Measurements from ENCODE around the gene SLC35F1. TPM values are rescaled to one million over a fixed set of nuclear protein-coding genes. Genes with fewer than 3 reads are reported as not detected.

SLC35F1 gene
- total and polyA plus RNA-seq, 5 donors from 2014 or later: not detected

DNA sequence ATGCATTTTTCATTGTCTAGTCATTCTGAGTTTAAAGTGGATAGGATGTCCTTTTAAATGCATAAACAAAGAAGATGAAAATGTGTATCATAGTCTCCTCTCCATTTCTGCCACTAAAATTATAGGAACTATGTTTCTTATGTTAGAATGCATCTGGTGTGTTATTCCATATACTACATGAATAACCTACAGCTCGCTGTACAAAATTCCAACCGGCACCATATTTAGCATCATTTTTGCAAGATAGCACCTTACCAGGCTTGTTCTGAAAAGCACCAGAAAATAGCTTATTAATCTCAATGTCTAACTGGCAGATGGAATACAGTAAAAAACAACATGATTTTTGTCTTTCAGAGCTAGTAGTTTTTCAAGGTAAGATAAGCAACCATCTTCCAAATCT, 241.5 kb downstream of the SLC35F1 start:
- ATAC-seq (ENCODE audit: low read depth in 2 of 2) (no peak), DNase-seq (no peak)
- H3K9me3 Mint-ChIP-seq: peaks cover 0 to 3% (median 0%) of the 10 kb centered on the region in 7 donors
- no peaks in the 10 kb centered on the region for H3K27me3 ChIP-seq (ENCODE audit: control insufficient read depth, insufficient read depth, low read length)
- no peaks in the 10 kb centered on the region for H3K36me3 ChIP-seq (ENCODE audit: control insufficient read depth, insufficient read depth, low read length)
- no peak overlapping the region for H3K4me3 ChIP-seq (ENCODE audit: low read depth, low read length)
- H3K27me3 Mint-ChIP-seq: no peaks in the 10 kb centered on the region
- H3K4me1 Mint-ChIP-seq: no peaks in the 10 kb centered on the region
- H3K27ac ChIP-seq (ENCODE audit: insufficient read depth, low read length, poor library complexity, severe bottlenecking): no peak overlapping the region
- H3K36me3 Mint-ChIP-seq: no peaks in the 10 kb centered on the region
- H3K27ac Mint-ChIP-seq: no peak overlapping the region
- no peaks in the 10 kb centered on the region for H3K4me1 ChIP-seq (ENCODE audit: control insufficient read depth, insufficient read depth, low read length, poor library complexity, severe bottlenecking)
- H3K9me3 ChIP-seq (ENCODE audit: control insufficient read depth in 2 of 2, low read length in 2 of 2): no peaks in the 10 kb centered on the region
- H3K4me3 Mint-ChIP-seq: no peak overlapping the region

DNA sequence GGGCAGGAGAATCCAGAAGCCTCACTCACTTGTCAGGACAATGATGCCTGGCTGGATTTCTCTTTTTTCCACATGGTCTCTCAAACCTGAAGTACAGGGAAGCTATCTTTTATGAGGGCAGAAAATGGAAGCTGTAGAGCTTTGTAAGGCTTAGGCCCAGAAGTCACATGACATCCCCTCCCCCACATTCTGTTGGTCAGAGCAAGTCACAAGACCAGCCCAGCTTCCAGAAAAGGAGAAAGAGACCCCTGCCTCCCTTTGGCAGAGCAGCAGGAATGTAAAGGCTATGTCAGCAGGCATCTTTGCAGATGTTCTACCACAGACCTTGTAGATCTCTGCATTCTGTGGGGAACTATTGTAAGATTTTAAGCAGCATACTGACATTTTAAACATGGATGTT, 245.5 kb downstream of the SLC35F1 start:
- Mint-ChIP-seq H3K36me3 (no peaks in the 10 kb centered on the region), H3K4me1 (no peaks in the 10 kb centered on the region), H3K27ac (no peak overlapping the region), H3K9me3 (peaks cover 0 to 3% (median 0%) of the 10 kb centered on the region in 7 donors), H3K4me3 (no peak overlapping the region), H3K27me3 (no peaks in the 10 kb centered on the region)
- DNase-seq: no peak
- no peak for ATAC-seq (ENCODE audit: low read depth in 2 of 2)
- no peak overlapping the region for H3K27ac ChIP-seq (ENCODE audit: insufficient read depth, low read length, poor library complexity, severe bottlenecking)
- H3K36me3 ChIP-seq (ENCODE audit: control insufficient read depth, insufficient read depth, low read length): no peaks in the 10 kb centered on the region
- H3K9me3 ChIP-seq (ENCODE audit: control insufficient read depth in 2 of 2, low read length in 2 of 2): no peaks in the 10 kb centered on the region
- no peaks in the 10 kb centered on the region for H3K27me3 ChIP-seq (ENCODE audit: control insufficient read depth, insufficient read depth, low read length)
- no peak overlapping the region for H3K4me3 ChIP-seq (ENCODE audit: low read depth, low read length)
- H3K4me1 ChIP-seq (ENCODE audit: control insufficient read depth, insufficient read depth, low read length, poor library complexity, severe bottlenecking): no peaks in the 10 kb centered on the region

DNA sequence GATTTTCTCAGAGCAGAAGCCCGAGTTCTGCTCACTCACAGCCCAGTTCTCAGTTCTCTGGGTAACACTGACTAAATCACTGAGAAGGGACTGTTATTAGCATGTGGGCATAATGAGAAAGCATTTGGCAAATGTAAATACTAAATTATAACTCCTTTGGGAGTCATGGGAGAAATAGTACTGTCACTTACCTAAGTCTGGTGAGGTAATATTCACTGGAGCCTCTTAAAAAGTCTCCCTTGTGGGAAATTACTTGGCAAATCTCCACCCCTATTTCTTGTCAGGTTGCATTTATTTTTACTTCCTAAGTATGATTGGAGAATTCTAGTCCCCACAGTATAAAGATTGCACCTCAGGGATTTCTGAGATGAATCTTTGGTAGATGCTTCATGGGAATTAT, 254.3 kb downstream of the SLC35F1 start:
- no peaks in the 10 kb centered on the region for H3K4me1 Mint-ChIP-seq
- ATAC-seq (ENCODE audit: low read depth in 2 of 2) (no peak), DNase-seq (no peak)
- Histone ChIP-seq H3K4me3 (ENCODE audit: low read depth, low read length) (no peak overlapping the region), H3K27me3 (ENCODE audit: control insufficient read depth, insufficient read depth, low read length) (peaks cover 4% of the 10 kb centered on the region), H3K36me3 (ENCODE audit: control insufficient read depth, insufficient read depth, low read length) (no peaks in the 10 kb centered on the region), H3K4me1 (ENCODE audit: control insufficient read depth, insufficient read depth, low read length, poor library complexity, severe bottlenecking) (no peaks in the 10 kb centered on the region), H3K9me3 (ENCODE audit: control insufficient read depth in 2 of 2, low read length in 2 of 2) (no peaks in the 10 kb centered on the region), H3K27ac (ENCODE audit: insufficient read depth, low read length, poor library complexity, severe bottlenecking) (no peak overlapping the region)
- no peak overlapping the region for H3K27ac Mint-ChIP-seq
- H3K27me3 Mint-ChIP-seq: no peaks in the 10 kb centered on the region
- H3K36me3 Mint-ChIP-seq: no peaks in the 10 kb centered on the region
- no peak overlapping the region for H3K4me3 Mint-ChIP-seq
- H3K9me3 Mint-ChIP-seq: peaks cover 0 to 2% (median 0%) of the 10 kb centered on the region in 7 donors

DNA sequence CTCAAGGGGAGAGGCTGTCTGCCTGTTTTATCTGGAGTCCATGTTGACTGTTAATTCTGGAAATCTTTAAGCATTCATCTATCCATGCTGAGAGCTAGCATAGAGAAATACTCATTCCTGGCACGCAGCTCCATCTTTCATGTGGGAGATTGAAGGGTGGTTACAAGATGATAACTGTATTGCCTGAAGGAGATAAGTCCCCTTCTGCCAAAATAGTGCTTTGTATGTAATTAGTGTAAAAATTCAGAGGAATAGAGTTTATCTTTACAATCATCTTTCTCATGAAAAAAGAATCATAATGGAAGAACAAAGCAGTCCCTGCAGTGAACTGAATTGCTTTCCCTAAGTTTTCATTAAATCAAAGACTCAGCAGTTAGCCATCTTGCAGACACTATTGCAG, 256.5 kb downstream of the SLC35F1 start:
- Mint-ChIP-seq H3K9me3 (peaks cover 0 to 2% (median 0%) of the 10 kb centered on the region in 7 donors), H3K36me3 (no peaks in the 10 kb centered on the region), H3K27me3 (no peaks in the 10 kb centered on the region), H3K27ac (no peak overlapping the region), H3K4me3 (no peak overlapping the region), H3K4me1 (no peaks in the 10 kb centered on the region)
- ATAC-seq (ENCODE audit: low read depth in 2 of 2) (no peak), DNase-seq (no peak)
- Histone ChIP-seq H3K9me3 (ENCODE audit: control insufficient read depth in 2 of 2, low read length in 2 of 2) (no peaks in the 10 kb centered on the region), H3K4me3 (ENCODE audit: low read depth, low read length) (no peak overlapping the region), H3K36me3 (ENCODE audit: control insufficient read depth, insufficient read depth, low read length) (no peaks in the 10 kb centered on the region), H3K27ac (ENCODE audit: insufficient read depth, low read length, poor library complexity, severe bottlenecking) (no peak overlapping the region), H3K27me3 (ENCODE audit: control insufficient read depth, insufficient read depth, low read length) (peaks cover 4% of the 10 kb centered on the region), H3K4me1 (ENCODE audit: control insufficient read depth, insufficient read depth, low read length, poor library complexity, severe bottlenecking) (no peaks in the 10 kb centered on the region)

DNA sequence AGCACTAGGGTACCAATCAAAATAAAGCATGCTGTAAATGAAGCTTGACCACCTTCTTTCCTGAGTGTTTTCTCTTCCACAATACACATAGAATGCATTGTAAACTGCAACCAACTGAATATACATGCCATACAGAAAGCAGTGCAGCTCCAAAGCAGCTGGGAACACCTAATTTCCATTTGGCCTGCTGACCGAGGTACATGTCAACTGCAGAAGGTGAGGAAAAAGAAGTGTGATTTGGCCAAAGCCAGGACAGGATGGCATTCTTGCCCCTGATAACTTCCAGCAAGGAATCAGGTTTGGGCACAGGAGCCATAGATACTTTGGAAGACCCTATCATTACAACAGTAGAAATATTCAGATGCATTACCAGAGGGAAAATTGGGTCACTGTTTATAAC, 258.4 kb downstream of the SLC35F1 start:
- ATAC-seq (ENCODE audit: low read depth in 2 of 2) (no peak), DNase-seq (no peak)
- Mint-ChIP-seq H3K9me3 (peaks cover 0 to 2% (median 0%) of the 10 kb centered on the region in 7 donors), H3K4me1 (no peaks in the 10 kb centered on the region), H3K36me3 (no peaks in the 10 kb centered on the region), H3K27ac (no peak overlapping the region), H3K4me3 (no peak overlapping the region), H3K27me3 (no peaks in the 10 kb centered on the region)
- no peaks in the 10 kb centered on the region for H3K4me1 ChIP-seq (ENCODE audit: control insufficient read depth, insufficient read depth, low read length, poor library complexity, severe bottlenecking)
- no peak overlapping the region for H3K4me3 ChIP-seq (ENCODE audit: low read depth, low read length)
- no peaks in the 10 kb centered on the region for H3K9me3 ChIP-seq (ENCODE audit: control insufficient read depth in 2 of 2, low read length in 2 of 2)
- no peak overlapping the region for H3K27ac ChIP-seq (ENCODE audit: insufficient read depth, low read length, poor library complexity, severe bottlenecking)
- no peaks in the 10 kb centered on the region for H3K36me3 ChIP-seq (ENCODE audit: control insufficient read depth, insufficient read depth, low read length)
- H3K27me3 ChIP-seq (ENCODE audit: control insufficient read depth, insufficient read depth, low read length): peaks cover 4% of the 10 kb centered on the region

DNA sequence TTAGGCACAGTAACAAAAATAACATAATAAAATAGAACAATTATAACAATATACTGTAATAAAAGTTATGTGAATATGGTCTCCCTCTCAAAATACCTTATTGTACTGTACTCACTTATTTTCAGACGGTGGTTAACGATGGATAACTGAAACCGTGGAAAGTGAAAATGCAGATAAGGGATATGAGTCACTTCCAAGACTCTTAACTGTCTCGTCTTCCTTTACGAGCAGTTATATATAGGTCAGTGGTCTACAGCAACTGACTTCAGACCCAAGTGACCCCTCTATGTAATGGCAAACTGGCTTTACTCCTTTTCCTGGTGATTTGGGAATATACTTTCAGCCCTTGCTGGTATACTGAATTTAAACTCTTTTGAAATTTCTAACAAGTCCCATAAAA, 261.4 kb downstream of the SLC35F1 start:
- ATAC-seq (ENCODE audit: low read depth in 2 of 2) (no peak), DNase-seq (no peak)
- no peaks in the 10 kb centered on the region for H3K27me3 ChIP-seq (ENCODE audit: control insufficient read depth, insufficient read depth, low read length)
- no peak overlapping the region for H3K4me3 Mint-ChIP-seq
- H3K36me3 ChIP-seq (ENCODE audit: control insufficient read depth, insufficient read depth, low read length): no peaks in the 10 kb centered on the region
- peaks cover 0 to 4% (median 2%) of the 10 kb centered on the region in 7 donors for H3K9me3 Mint-ChIP-seq
- H3K9me3 ChIP-seq (ENCODE audit: control insufficient read depth in 2 of 2, low read length in 2 of 2): peaks cover 0 to 1% of the 10 kb centered on the region in 2 experiments
- no peaks in the 10 kb centered on the region for H3K4me1 Mint-ChIP-seq
- no peaks in the 10 kb centered on the region for H3K4me1 ChIP-seq (ENCODE audit: control insufficient read depth, insufficient read depth, low read length, poor library complexity, severe bottlenecking)
- no peak overlapping the region for H3K4me3 ChIP-seq (ENCODE audit: low read depth, low read length)
- no peak overlapping the region for H3K27ac ChIP-seq (ENCODE audit: insufficient read depth, low read length, poor library complexity, severe bottlenecking)
- H3K27me3 Mint-ChIP-seq: peaks cover 4% of the 10 kb centered on the region
- H3K27ac Mint-ChIP-seq: no peak overlapping the region
- H3K36me3 Mint-ChIP-seq: no peaks in the 10 kb centered on the region

DNA sequence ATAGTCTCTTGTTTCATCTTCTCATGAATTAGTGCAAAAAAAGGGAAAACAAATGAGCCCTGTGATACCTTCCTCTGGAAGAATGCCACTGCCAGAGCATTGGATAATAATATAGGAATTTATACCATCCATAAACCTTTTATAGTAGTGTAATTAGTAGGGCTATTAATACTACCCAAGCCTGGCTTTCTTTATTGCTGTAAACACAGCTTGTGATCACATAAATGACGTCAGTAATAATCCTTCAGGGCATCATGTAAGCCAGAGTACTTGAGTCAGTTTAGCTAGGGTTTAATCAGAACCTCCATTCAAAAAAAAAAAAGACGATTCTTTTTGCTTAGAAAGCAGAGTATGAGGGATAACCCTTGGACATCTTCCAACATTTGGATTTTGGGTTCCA, 264.8 kb downstream of the SLC35F1 start:
- H3K27me3 ChIP-seq (ENCODE audit: control insufficient read depth, insufficient read depth, low read length): no peaks in the 10 kb centered on the region
- Mint-ChIP-seq H3K36me3 (no peaks in the 10 kb centered on the region), H3K9me3 (peaks cover 1 to 19% (median 8%) of the 10 kb centered on the region in 7 donors), H3K4me1 (no peaks in the 10 kb centered on the region), H3K27me3 (peaks cover 10% of the 10 kb centered on the region), H3K4me3 (no peak overlapping the region), H3K27ac (no peak overlapping the region)
- no peak overlapping the region for H3K4me3 ChIP-seq (ENCODE audit: low read depth, low read length)
- ATAC-seq (ENCODE audit: low read depth in 2 of 2) (no peak), DNase-seq (no peak)
- H3K4me1 ChIP-seq (ENCODE audit: control insufficient read depth, insufficient read depth, low read length, poor library complexity, severe bottlenecking): no peaks in the 10 kb centered on the region
- H3K9me3 ChIP-seq (ENCODE audit: control insufficient read depth in 2 of 2, low read length in 2 of 2): peaks cover 0 to 11% of the 10 kb centered on the region in 2 experiments
- no peaks in the 10 kb centered on the region for H3K36me3 ChIP-seq (ENCODE audit: control insufficient read depth, insufficient read depth, low read length)
- no peak overlapping the region for H3K27ac ChIP-seq (ENCODE audit: insufficient read depth, low read length, poor library complexity, severe bottlenecking)

DNA sequence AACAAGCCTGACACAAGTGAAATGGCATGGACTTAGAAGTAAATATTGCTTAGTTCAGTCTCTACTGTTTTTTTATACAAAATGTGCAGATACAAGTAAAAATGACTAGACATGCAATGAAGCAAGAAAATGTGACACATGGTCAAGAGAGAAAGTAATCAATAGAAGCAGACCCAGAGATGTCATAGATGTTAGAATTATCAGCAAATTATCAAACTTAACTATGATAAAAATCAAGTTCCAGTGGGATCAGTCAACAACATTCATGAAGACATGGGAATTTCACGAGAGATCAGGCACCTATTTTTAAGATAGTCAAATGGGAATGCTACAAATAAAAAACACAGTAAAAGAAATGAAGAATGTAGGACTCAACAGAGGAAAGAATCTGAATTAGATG, 267.0 kb downstream of the SLC35F1 start:
- Histone ChIP-seq H3K27me3 (ENCODE audit: control insufficient read depth, insufficient read depth, low read length) (no peaks in the 10 kb centered on the region), H3K9me3 (ENCODE audit: control insufficient read depth in 2 of 2, low read length in 2 of 2) (peaks cover 0 to 11% of the 10 kb centered on the region in 2 experiments), H3K36me3 (ENCODE audit: control insufficient read depth, insufficient read depth, low read length) (no peaks in the 10 kb centered on the region), H3K4me3 (ENCODE audit: low read depth, low read length) (no peak overlapping the region), H3K27ac (ENCODE audit: insufficient read depth, low read length, poor library complexity, severe bottlenecking) (no peak overlapping the region), H3K4me1 (ENCODE audit: control insufficient read depth, insufficient read depth, low read length, poor library complexity, severe bottlenecking) (no peaks in the 10 kb centered on the region)
- no peak overlapping the region for H3K4me3 Mint-ChIP-seq
- peaks cover 16% of the 10 kb centered on the region for H3K27me3 Mint-ChIP-seq
- no peak for DNase-seq
- ATAC-seq (ENCODE audit: low read depth in 2 of 2): no peak
- H3K9me3 Mint-ChIP-seq: peaks cover 1 to 19% (median 8%) of the 10 kb centered on the region in 7 donors
- H3K27ac Mint-ChIP-seq: peak overlapping the region in 1 of 3 donors; percentile 64
- no peaks in the 10 kb centered on the region for H3K4me1 Mint-ChIP-seq
- no peaks in the 10 kb centered on the region for H3K36me3 Mint-ChIP-seq

Measured in CD4-positive, CD25-positive, alpha-beta regulatory T cell (primary cell).